GM12878 (cell line): ENCODE measurements around the gene MFSD12. TPM values are rescaled to one million over a fixed set of nuclear protein-coding genes. Genes with fewer than 3 reads are reported as not detected.

Experiments used
- ATAC-seq: fragments of 200-7000 bp; cut with Tn5 transposase; 3 replicates; pipeline ENCODE4 v1.9.1; 2020; ENCODE audit warnings: mild to moderate bottlenecking, moderate library complexity
- BruUV-seq: library from RNA; stranded (reverse); fragments of 400-500 nt; replicated peaks from 2 replicates; lab custom pipeline; 2021; lab: Mats Ljungman, UMichigan
- CTCF ChIA-PET: fragments of 300-600 bp; sonication (Branson Sonifier 250); formaldehyde crosslinking; extraction: SDS; loops from one replicate; lab custom pipeline; 2021; ENCODE audit warnings: inconsistent platforms; lab: Yijun Ruan, JAX
- POLR2A ChIA-PET: fragments of 350-600 bp; formaldehyde crosslinking; extraction: SDS; loops from one replicate; lab custom pipeline; 2021; ENCODE audit warnings: inconsistent platforms; lab: Charles Lee
- RAD21 ChIA-PET: fragments of 300-600 bp; sonication (Branson Sonifier 250); formaldehyde crosslinking; loops from one replicate; lab custom pipeline; 2023; ENCODE audit warnings: antibody characterized with exemption; ENCODE audit not compliant: unreplicated experiment; lab: Charles Lee
- SMC1A ChIA-PET: fragments of 300-600 bp; sonication (Branson Sonifier 250); formaldehyde crosslinking; loops from one replicate; lab custom pipeline; 2023; ENCODE audit not compliant: unreplicated experiment, uncharacterized antibody; lab: Charles Lee
- DNase-seq: peaks from one replicate; pipeline ENCODE4 v3.0.0-alpha.2; 2011; ENCODE audit warnings: low read depth, low spot score
- FAIRE-seq: peaks from 3 replicates; lab custom pipeline; 2011; peaks lifted over from hg19 to GRCh38; lab: Jason Lieb, UNC
- H2AFZ ChIP-seq: 2 replicates; pipeline ENCODE4 v1.6.0; 2011; ENCODE audit warnings: low read depth, low read length, control low read depth; ENCODE audit not compliant: control insufficient read depth
- H3K27ac ChIP-seq: 2 replicates; pipeline ENCODE4 v1.5.1; 2011; ENCODE audit warnings: control low read depth; ENCODE audit not compliant: control insufficient read depth, insufficient read depth
- H3K27me3 ChIP-seq, 2 experiments: replicated peaks in 1 of 2; 2 replicates each; pipeline versions ENCODE4 v1.6.0 to v1.6.1; 2011; ENCODE audit warnings: low read length in 1 of 2; ENCODE audit not compliant: control insufficient read depth in 2 of 2, insufficient read depth in 2 of 2
- H3K36me3 ChIP-seq, 2 experiments: 2 replicates each; pipeline ENCODE4 v1.5.1; 2011; ENCODE audit warnings: low read length in 1 of 2; ENCODE audit not compliant: control insufficient read depth in 2 of 2, insufficient read depth in 2 of 2
- H3K4me1 ChIP-seq: 2 replicates; pipeline ENCODE4 v1.6.1; 2011; ENCODE audit warnings: mild to moderate bottlenecking, low read length, moderate library complexity, mixed read lengths; ENCODE audit not compliant: control insufficient read depth, insufficient read depth
- H3K4me2 ChIP-seq: 2 replicates; pipeline ENCODE4 v1.6.0; 2011; ENCODE audit warnings: control low read depth; ENCODE audit not compliant: control insufficient read depth, insufficient read depth
- H3K4me3 ChIP-seq: fragments of 200-600 bp; sonication (generic); 2 replicates; pipeline ENCODE4 v1.5.1; 2016
- H3K79me2 ChIP-seq: 2 replicates; pipeline ENCODE4 v1.6.0; 2011; ENCODE audit warnings: low read length; ENCODE audit not compliant: control insufficient read depth, insufficient read depth
- H3K9ac ChIP-seq: 2 replicates; pipeline ENCODE4 v1.8.0; 2011; ENCODE audit warnings: low read length, control low read depth, mixed read lengths; ENCODE audit not compliant: control insufficient read depth, insufficient read depth
- H3K9me3 ChIP-seq: replicated peaks from 3 replicates; pipeline ENCODE4 v1.5.1; 2011; ENCODE audit warnings: mild to moderate bottlenecking, low read length; ENCODE audit not compliant: control insufficient read depth, insufficient read depth
- H4K20me1 ChIP-seq: 2 replicates; pipeline ENCODE4 v1.6.0; 2011; ENCODE audit not compliant: control insufficient read depth, insufficient read depth
- ASH2L ChIP-seq: fragments of 300-600, 200-600 bp; sonication (generic); IDR thresholded peaks from 2 replicates; pipeline ENCODE4 v1.6.1; 2017; ENCODE audit warnings: low read depth, mild to moderate bottlenecking, borderline replicate concordance
- BMI1 ChIP-seq: fragments of 450-650 bp; IDR thresholded peaks from 2 replicates; pipeline ENCODE4 v1.6.1; 2016; ENCODE audit warnings: mild to moderate bottlenecking, moderate library complexity, borderline replicate concordance
- HDAC2 ChIP-seq: fragments of 200-600 bp; sonication (generic); IDR thresholded peaks from 2 replicates; pipeline ENCODE4 v1.6.1; 2017
- NFYB ChIP-seq: IDR thresholded peaks from 2 replicates; pipeline ENCODE4 v1.6.1; 2011; ENCODE audit warnings: low read depth, mild to moderate bottlenecking, low read length, improper control_type of control experiment, moderate library complexity; ENCODE audit not compliant: insufficient read depth
- NR2C2 ChIP-seq: IDR thresholded peaks from 2 replicates; pipeline ENCODE4 v1.6.1; 2011; ENCODE audit warnings: borderline replicate concordance, low read depth; ENCODE audit not compliant: control insufficient read depth, insufficient read length
- ZBED1 ChIP-seq: IDR thresholded peaks from 2 replicates; pipeline ENCODE4 v1.6.1; 2016; ENCODE audit warnings: borderline replicate concordance
- ZNF24 ChIP-seq: fragments of 450-650 bp; IDR thresholded peaks from 2 replicates; pipeline ENCODE4 v1.6.1; 2017; ENCODE audit warnings: antibody characterized with exemption, mild to moderate bottlenecking
- WGBS: methylation state at CpG from one replicate; pipeline ENCODE4 v1.1.6; 2016; ENCODE audit warnings: low lambda C conversion rate; ENCODE audit not compliant: insufficient replicate concordance, insufficient coverage; ENCODE audit errors: missing lambda C conversion rate; 5-methylcytosine and 5-hydroxymethylcytosine counted together
- in situ Hi-C: fragments of 300-500 bp; cut with MboI; formaldehyde crosslinking; loops from 9 replicates; pipeline ENCODE4 v1.14.3; 2018; ENCODE audit warnings: mixed read lengths
- intact Hi-C: fragments of 100-400 bp; cut with micrococcal nuclease; formaldehyde crosslinking; loops from one replicate; pipeline ENCODE4 v1.14.2; 2022; ENCODE audit not compliant: unreplicated experiment
- polyA plus RNA-seq, 11 experiments: library from polyadenylated mRNA; depleted of rRNA in 4 of 11; unstranded in 6 of 11; stranded (reverse) in 5 of 11; fragments of >200 nt; fragmentation: Nextera tagmentation in 4 of 11; fragmentation: Illumina TruSeq in 1 of 11; extraction: Ambion mirVana in 4 of 11; extraction: Trizol in 1 of 11; gene quantifications; 1 replicate in 1 of 11; 2 replicates in 10 of 11; pipeline versions ENCODE4 v1.2.1 to v1.2.3, GENCODE V29; 2011 to 2016; ENCODE audit warnings: inconsistent platforms in 2 of 11, missing spikeins in 2 of 11, low read depth in 1 of 11
- total RNA-seq, 4 experiments: library from RNA; depleted of rRNA in 3 of 4; stranded (reverse); fragments of >200 nt in 3 of 4; fragmentation: Illumina TruSeq in 1 of 4; extraction: Trizol in 1 of 4; gene quantifications; 2 replicates each; pipeline versions ENCODE4 v1.2.1 to v1.2.3, GENCODE V29; 2013 to 2021
- TF ChIP-seq, protein P1 (sequence below): fragments of 450-650 bp; IDR thresholded peaks from 2 replicates; pipeline ENCODE4 v1.6.1; 2014; ENCODE audit warnings: mild to moderate bottlenecking
- TF ChIP-seq, protein P2 (sequence below): fragments of 450-650 bp; formaldehyde crosslinking; IDR thresholded peaks from 2 replicates; pipeline ENCODE4 v1.4.0; 2022; ENCODE audit warnings: mild to moderate bottlenecking, moderate library complexity
- TF ChIP-seq, protein P3 (sequence below): fragments of 450-650 bp; IDR thresholded peaks from 2 replicates; pipeline ENCODE4 v1.6.1; 2017; ENCODE audit warnings: low read depth, mild to moderate bottlenecking, moderate library complexity

The MFSD12 gene
- total and polyA plus RNA-seq, 10 of the 15 experiments (the other 5 are each of a cell fraction or from before 2014, with no cell fraction given): 0.58 to 65.9 (median 16.8) TPM

DNA sequence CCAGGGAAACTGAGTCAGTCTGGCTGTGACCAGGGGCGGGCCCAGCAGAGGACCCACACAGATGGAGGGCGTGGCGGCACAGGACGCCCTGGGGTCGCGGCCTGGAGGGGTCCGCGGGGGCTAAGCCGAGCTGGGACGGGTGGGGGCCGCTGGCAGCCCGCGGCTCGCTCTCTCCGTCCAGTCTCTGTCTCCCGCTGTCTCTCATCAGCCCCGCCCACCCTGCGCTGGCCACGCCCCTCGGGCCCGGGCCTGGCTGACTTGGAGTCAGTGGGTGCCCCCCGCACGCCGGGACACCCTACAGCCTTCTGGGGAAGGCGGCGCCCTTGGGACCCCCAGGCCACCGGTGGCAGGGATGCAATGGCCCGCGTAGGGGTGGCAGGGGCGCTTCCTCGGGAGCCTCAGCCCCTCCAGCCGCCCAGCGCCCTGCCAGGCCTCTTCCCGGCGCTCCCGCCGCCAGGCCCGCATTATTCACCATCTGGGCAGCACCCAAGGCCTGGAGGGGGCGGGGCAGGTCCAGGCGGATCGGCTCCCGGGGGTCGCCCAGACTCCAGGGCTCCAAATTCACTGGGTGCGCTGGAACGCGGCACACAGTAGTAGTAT lies 49.4 kb upstream of the MFSD12 start, which contains the start of gene TBXA2R:
TSS of gene TBXA2R (minus strand) at position 186 of the 600 bp plus-strand sequence. CDS start 6,241 bp downstream, outside the sequence.
- H2AFZ ChIP-seq: peak within 1 kb of the TSS; percentile 17; the same call in 1 of the 2 replicates

More for the DNA sequence above, 49.4 kb upstream of the MFSD12 start, which contains the start of gene TBXA2R:
- H3K27me3 ChIP-seq: no peaks in the 10 kb centered on the region
- H3K4me3 ChIP-seq: no peak within 1 kb of the TSS
- ChIA-PET SMC1A (no interaction called here), POLR2A (no interaction called here), RAD21 (no interaction called here), CTCF (no interaction called here)
- TF ChIP-seq, protein P1, sequence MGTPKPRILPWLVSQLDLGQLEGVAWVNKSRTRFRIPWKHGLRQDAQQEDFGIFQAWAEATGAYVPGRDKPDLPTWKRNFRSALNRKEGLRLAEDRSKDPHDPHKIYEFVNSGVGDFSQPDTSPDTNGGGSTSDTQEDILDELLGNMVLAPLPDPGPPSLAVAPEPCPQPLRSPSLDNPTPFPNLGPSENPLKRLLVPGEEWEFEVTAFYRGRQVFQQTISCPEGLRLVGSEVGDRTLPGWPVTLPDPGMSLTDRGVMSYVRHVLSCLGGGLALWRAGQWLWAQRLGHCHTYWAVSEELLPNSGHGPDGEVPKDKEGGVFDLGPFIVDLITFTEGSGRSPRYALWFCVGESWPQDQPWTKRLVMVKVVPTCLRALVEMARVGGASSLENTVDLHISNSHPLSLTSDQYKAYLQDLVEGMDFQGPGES: no peak
- TF ChIP-seq, protein P2, sequence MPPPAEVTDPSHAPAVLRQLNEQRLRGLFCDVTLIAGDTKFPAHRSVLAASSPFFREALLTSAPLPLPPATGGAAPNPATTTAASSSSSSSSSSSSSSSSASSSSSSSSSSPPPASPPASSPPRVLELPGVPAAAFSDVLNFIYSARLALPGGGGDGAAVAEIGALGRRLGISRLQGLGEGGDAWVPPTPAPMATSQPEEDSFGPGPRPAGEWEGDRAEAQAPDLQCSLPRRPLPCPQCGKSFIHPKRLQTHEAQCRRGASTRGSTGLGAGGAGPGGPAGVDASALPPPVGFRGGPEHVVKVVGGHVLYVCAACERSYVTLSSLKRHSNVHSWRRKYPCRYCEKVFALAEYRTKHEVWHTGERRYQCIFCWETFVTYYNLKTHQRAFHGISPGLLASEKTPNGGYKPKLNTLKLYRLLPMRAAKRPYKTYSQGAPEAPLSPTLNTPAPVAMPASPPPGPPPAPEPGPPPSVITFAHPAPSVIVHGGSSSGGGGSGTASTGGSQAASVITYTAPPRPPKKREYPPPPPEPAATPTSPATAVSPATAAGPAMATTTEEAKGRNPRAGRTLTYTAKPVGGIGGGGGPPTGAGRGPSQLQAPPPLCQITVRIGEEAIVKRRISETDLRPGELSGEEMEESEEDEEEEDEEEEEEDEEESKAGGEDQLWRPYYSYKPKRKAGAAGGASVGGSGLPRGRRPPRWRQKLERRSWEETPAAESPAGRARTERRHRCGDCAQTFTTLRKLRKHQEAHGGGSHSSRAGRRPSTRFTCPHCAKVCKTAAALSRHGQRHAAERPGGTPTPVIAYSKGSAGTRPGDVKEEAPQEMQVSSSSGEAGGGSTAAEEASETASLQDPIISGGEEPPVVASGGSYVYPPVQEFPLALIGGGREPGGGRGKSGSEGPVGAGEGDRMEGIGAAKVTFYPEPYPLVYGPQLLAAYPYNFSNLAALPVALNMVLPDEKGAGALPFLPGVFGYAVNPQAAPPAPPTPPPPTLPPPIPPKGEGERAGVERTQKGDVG (CRISPR knock-in tag): no peak
- TF ChIP-seq NFYB: no peak
- TF ChIP-seq, protein P3, sequence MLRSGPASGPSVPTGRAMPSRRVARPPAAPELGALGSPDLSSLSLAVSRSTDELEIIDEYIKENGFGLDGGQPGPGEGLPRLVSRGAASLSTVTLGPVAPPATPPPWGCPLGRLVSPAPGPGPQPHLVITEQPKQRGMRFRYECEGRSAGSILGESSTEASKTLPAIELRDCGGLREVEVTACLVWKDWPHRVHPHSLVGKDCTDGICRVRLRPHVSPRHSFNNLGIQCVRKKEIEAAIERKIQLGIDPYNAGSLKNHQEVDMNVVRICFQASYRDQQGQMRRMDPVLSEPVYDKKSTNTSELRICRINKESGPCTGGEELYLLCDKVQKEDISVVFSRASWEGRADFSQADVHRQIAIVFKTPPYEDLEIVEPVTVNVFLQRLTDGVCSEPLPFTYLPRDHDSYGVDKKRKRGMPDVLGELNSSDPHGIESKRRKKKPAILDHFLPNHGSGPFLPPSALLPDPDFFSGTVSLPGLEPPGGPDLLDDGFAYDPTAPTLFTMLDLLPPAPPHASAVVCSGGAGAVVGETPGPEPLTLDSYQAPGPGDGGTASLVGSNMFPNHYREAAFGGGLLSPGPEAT: no peak
- no peak for TF ChIP-seq HDAC2
- TF ChIP-seq BMI1: no peak
- TF ChIP-seq NR2C2: no peak
- TF ChIP-seq ASH2L: no peak
- no peak for TF ChIP-seq ZNF24
- TF ChIP-seq ZBED1: no peak
- FAIRE-seq: no peak
- in situ Hi-C loops (no loop called here), intact Hi-C loops (loop anchor here (5.0 kb wide), 1 partner anchor 34 kb away; the partner anchor contains the start of gene HMG20B)
- no peak for DNase-seq
- peak within 1 kb of the TSS; percentile 38; the same call in 1 of the 2 replicates for H3K4me2 ChIP-seq
- H3K36me3 ChIP-seq: peaks cover 0 to 6% of the 10 kb centered on the region in 2 experiments; a peak in 3 of 4 replicates
- peaks cover 12% of the 10 kb centered on the region for H3K4me1 ChIP-seq
- no TSS peak for BruUV-seq
- peak; percentile 70 for ATAC-seq
- no peaks in the 10 kb centered on the region for H3K9me3 ChIP-seq
- no peak within 1 kb of the TSS for H3K27ac ChIP-seq
- WGBS: 4% methylated on average over 26 of the region's 46 CpGs
- H3K79me2 ChIP-seq: no peaks in the 10 kb centered on the region
- no peak within 1 kb of the TSS for H3K9ac ChIP-seq
- no peaks in the 10 kb centered on the region for H4K20me1 ChIP-seq
